GM12878 (cell line): ENCODE measurements around the gene VWA5B2. TPM values are rescaled to one million over a fixed set of nuclear protein-coding genes. Genes with fewer than 3 reads are reported as not detected.
A peak's percentile ranks its signal among the peaks of the same experiment; 100 is the strongest.

Experiments
- ATF7 ChIP-seq: fragments of 450-650 bp; IDR thresholded peaks from 2 replicates; pipeline ENCODE4 v1.6.1; 2016; ENCODE audit warnings: low read depth, mild to moderate bottlenecking
- BCL11A ChIP-seq: IDR thresholded peaks from 2 replicates; pipeline ENCODE4 v1.6.1; 2011; ENCODE audit warnings: low read depth, low read length
- CEBPB ChIP-seq, 2 experiments: fragments of 150-350 bp in 1 of 2; IDR thresholded peaks; 2 replicates each; pipeline ENCODE4 v1.6.1; 2012 to 2014; ENCODE audit warnings: low read depth in 2 of 2, low read length in 2 of 2, borderline replicate concordance in 1 of 2, inconsistent platforms in 1 of 2
- CREM ChIP-seq: IDR thresholded peaks from 2 replicates; pipeline ENCODE4 v1.6.1; 2014; ENCODE audit warnings: antibody characterized with exemption, low read depth
- CTCF ChIP-seq, 3 experiments: IDR thresholded peaks in 2 of 3; conservative IDR thresholded peaks in 1 of 3; 2 replicates each; pipeline ENCODE4 v1.5.1; 2011; ENCODE audit warnings: low read depth in 3 of 3, low read length in 3 of 3, mild to moderate bottlenecking in 3 of 3, control low read depth in 2 of 3, moderate library complexity in 2 of 3, inconsistent platforms in 1 of 3, mixed read lengths in 1 of 3; ENCODE audit not compliant: control insufficient read depth in 2 of 3, insufficient read depth in 1 of 3; ENCODE audit errors: extremely low read depth in 1 of 3
- EGR1 ChIP-seq, 2 experiments: IDR thresholded peaks; 1 replicate in 1 of 2; 2 replicates in 1 of 2; pipeline ENCODE4 v1.6.1; 2011 to 2012; ENCODE audit warnings: low read depth in 2 of 2, low read length in 2 of 2, borderline replicate concordance in 1 of 2, mild to moderate bottlenecking in 1 of 2, moderate library complexity in 1 of 2
- ELK1 ChIP-seq: IDR thresholded peaks from 2 replicates; pipeline ENCODE4 v1.6.1; 2012; ENCODE audit warnings: low read depth, low read length, improper control_type of control experiment
- GATAD2B ChIP-seq: fragments of 450-650 bp; conservative IDR thresholded peaks from 2 replicates; pipeline ENCODE4 v1.6.1; 2017; ENCODE audit warnings: low read depth, mild to moderate bottlenecking, moderate library complexity
- LARP7 ChIP-seq: fragments of 450-650 bp; IDR thresholded peaks from 2 replicates; pipeline ENCODE4 v1.6.1; 2017; ENCODE audit warnings: mild to moderate bottlenecking
- MXI1 ChIP-seq: fragments of 150-350 bp; IDR thresholded peaks from 2 replicates; pipeline ENCODE4 v1.6.1; 2011; ENCODE audit warnings: low read depth, mild to moderate bottlenecking, inconsistent platforms, low read length, improper control_type of control experiment
- MYC ChIP-seq: IDR thresholded peaks from 2 replicates; pipeline ENCODE4 v1.6.1; 2011; ENCODE audit warnings: mild to moderate bottlenecking, low read length, moderate library complexity, inconsistent platforms; ENCODE audit not compliant: insufficient read depth, insufficient replicate concordance, insufficient read length, severe bottlenecking
- NFXL1 ChIP-seq: fragments of 450-650 bp; IDR thresholded peaks from 2 replicates; pipeline ENCODE4 v1.6.1; 2017; ENCODE audit warnings: antibody characterized with exemption, mild to moderate bottlenecking, borderline replicate concordance
- NFYB ChIP-seq: IDR thresholded peaks from 2 replicates; pipeline ENCODE4 v1.6.1; 2011; ENCODE audit warnings: low read depth, mild to moderate bottlenecking, low read length, improper control_type of control experiment, moderate library complexity; ENCODE audit not compliant: insufficient read depth
- PAX5 ChIP-seq: IDR thresholded peaks from 2 replicates; pipeline ENCODE4 v1.6.1; 2011; ENCODE audit warnings: low read depth, low read length, borderline replicate concordance
- PML ChIP-seq: IDR thresholded peaks from 2 replicates; pipeline ENCODE4 v1.6.1; 2012; ENCODE audit warnings: low read length, inconsistent platforms
- RELA ChIP-seq: fragments of 450-650 bp; IDR thresholded peaks from 2 replicates; pipeline ENCODE4 v1.8.0; 2014; ENCODE audit warnings: borderline replicate concordance; ENCODE audit not compliant: partially characterized antibody
- RUNX3 ChIP-seq: IDR thresholded peaks from 2 replicates; pipeline ENCODE4 v1.6.1; 2012; ENCODE audit warnings: low read length, inconsistent platforms
- SIN3A ChIP-seq: IDR thresholded peaks from 2 replicates; pipeline ENCODE4 v1.6.1; 2012; ENCODE audit warnings: low read depth, low read length, improper control_type of control experiment
- SMC3 ChIP-seq: IDR thresholded peaks from 2 replicates; pipeline ENCODE4 v1.6.1; 2011; ENCODE audit warnings: low read length, improper control_type of control experiment, borderline replicate concordance
- SP1 ChIP-seq: IDR thresholded peaks from one replicate; pipeline ENCODE4 v1.6.1; 2011; ENCODE audit warnings: low read depth, low read length
- STAT1 ChIP-seq: fragments of 450-650 bp; conservative IDR thresholded peaks from 2 replicates; pipeline ENCODE4 v1.6.1; 2014; ENCODE audit warnings: antibody characterized with exemption, mild to moderate bottlenecking
- YY1 ChIP-seq: IDR thresholded peaks from 2 replicates; pipeline ENCODE4 v1.6.1; 2011; ENCODE audit warnings: low read depth, mild to moderate bottlenecking, low read length
- ZBED1 ChIP-seq: IDR thresholded peaks from 2 replicates; pipeline ENCODE4 v1.6.1; 2016; ENCODE audit warnings: borderline replicate concordance
- ZZZ3 ChIP-seq: IDR thresholded peaks from 2 replicates; pipeline ENCODE4 v1.6.1; 2011; ENCODE audit warnings: low read depth; ENCODE audit not compliant: control insufficient read depth, insufficient read length
- polyA plus RNA-seq, 11 experiments: library from polyadenylated mRNA; depleted of rRNA in 4 of 11; unstranded in 6 of 11; stranded (reverse) in 5 of 11; fragments of >200 nt; fragmentation: Nextera tagmentation in 4 of 11; fragmentation: Illumina TruSeq in 1 of 11; extraction: Ambion mirVana in 4 of 11; extraction: Trizol in 1 of 11; gene quantifications; 1 replicate in 1 of 11; 2 replicates in 10 of 11; pipeline versions ENCODE4 v1.2.1 to v1.2.3, GENCODE V29; 2011 to 2016; ENCODE audit warnings: inconsistent platforms in 2 of 11, missing spikeins in 2 of 11, low read depth in 1 of 11
- total RNA-seq, 4 experiments: library from RNA; depleted of rRNA in 3 of 4; stranded (reverse); fragments of >200 nt in 3 of 4; fragmentation: Illumina TruSeq in 1 of 4; extraction: Trizol in 1 of 4; gene quantifications; 2 replicates each; pipeline versions ENCODE4 v1.2.1 to v1.2.3, GENCODE V29; 2013 to 2021
- TF ChIP-seq, protein P1 (sequence below): fragments of 450-650 bp; conservative IDR thresholded peaks from 2 replicates; pipeline ENCODE4 v1.6.1; 2017; ENCODE audit warnings: mild to moderate bottlenecking, moderate library complexity
- TF ChIP-seq, protein P2 (sequence below): IDR thresholded peaks from 2 replicates; pipeline ENCODE4 v1.6.1; 2012; ENCODE audit warnings: low read depth, low read length, improper control_type of control experiment

The VWA5B2 gene
- total and polyA plus RNA-seq, 10 of the 15 experiments (the other 5 are each of a cell fraction or from before 2014, with no cell fraction given), result 0.03 to 0.09 TPM; not detected in 8

GRCh38 chr3:184249412-184250166 is 20.2 kb downstream of the VWA5B2 start, which contains the start of gene EEF1AKMT4 (continued):
- peak; percentile 97 for TF ChIP-seq SIN3A
- TF ChIP-seq ATF7, result 0 out of 2 replicates have a peak, but pooled peaks have one; percentile 12
- peak; percentile 89 for TF ChIP-seq YY1
- TF ChIP-seq ZBED1, result no peak
- no peak for TF ChIP-seq ZZZ3
- no peak for TF ChIP-seq STAT1
- TF ChIP-seq PML, result 0 out of 2 replicates have a peak, but pooled peaks have one; percentile 0
- no peak for TF ChIP-seq CREM
- TF ChIP-seq, protein P1, sequence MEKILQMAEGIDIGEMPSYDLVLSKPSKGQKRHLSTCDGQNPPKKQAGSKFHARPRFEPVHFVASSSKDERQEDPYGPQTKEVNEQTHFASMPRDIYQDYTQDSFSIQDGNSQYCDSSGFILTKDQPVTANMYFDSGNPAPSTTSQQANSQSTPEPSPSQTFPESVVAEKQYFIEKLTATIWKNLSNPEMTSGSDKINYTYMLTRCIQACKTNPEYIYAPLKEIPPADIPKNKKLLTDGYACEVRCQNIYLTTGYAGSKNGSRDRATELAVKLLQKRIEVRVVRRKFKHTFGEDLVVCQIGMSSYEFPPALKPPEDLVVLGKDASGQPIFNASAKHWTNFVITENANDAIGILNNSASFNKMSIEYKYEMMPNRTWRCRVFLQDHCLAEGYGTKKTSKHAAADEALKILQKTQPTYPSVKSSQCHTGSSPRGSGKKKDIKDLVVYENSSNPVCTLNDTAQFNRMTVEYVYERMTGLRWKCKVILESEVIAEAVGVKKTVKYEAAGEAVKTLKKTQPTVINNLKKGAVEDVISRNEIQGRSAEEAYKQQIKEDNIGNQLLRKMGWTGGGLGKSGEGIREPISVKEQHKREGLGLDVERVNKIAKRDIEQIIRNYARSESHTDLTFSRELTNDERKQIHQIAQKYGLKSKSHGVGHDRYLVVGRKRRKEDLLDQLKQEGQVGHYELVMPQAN, result peak; percentile 88
- TF ChIP-seq, protein P2, sequence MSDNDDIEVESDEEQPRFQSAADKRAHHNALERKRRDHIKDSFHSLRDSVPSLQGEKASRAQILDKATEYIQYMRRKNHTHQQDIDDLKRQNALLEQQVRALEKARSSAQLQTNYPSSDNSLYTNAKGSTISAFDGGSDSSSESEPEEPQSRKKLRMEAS, result peak; percentile 99
- peak; percentile 93 for TF ChIP-seq MYC
- no peak for TF ChIP-seq SMC3
- TF ChIP-seq BCL11A, result no peak
- TF ChIP-seq NFYB, result peak; percentile 59; the same call in 1 of the 2 replicates
- TF ChIP-seq EGR1 (IDR thresholded peaks at IDR 0.05; ENCODE audit: borderline replicate concordance in 1 of 2, low read depth in 2 of 2, low read length in 2 of 2), result no peak
- peak; percentile 16; the same call in 1 of the 2 replicates for TF ChIP-seq ELK1
- peak; percentile 22 to 26 (median 23); a peak in 4 of 6 replicates for TF ChIP-seq CTCF (IDR thresholded peaks at IDR 0.05 in 2 of 3, conservative IDR thresholded peaks at IDR 0.05 in 1 of 3; ENCODE audit: control insufficient read depth in 2 of 3, extremely low read depth in 1 of 3, insufficient read depth in 1 of 3, low read depth in 3 of 3, low read length in 3 of 3)
- TF ChIP-seq NFXL1, result no peak
- TF ChIP-seq GATAD2B, result peak; percentile 52
- TF ChIP-seq RELA, result no peak
- 0 out of 2 replicates have a peak, but pooled peaks have one; percentile 43 for TF ChIP-seq RUNX3
- TF ChIP-seq SP1, result peak; percentile 77
- TF ChIP-seq MXI1, result peak; percentile 100
- peak; percentile 17; the same call in 1 of the 2 replicates for TF ChIP-seq LARP7
- TF ChIP-seq PAX5, result peak; percentile 99
- peak in 1 of 2 experiments; percentile 93; a peak in 2 of 4 replicates for TF ChIP-seq CEBPB (IDR thresholded peaks at IDR 0.05; ENCODE audit: borderline replicate concordance in 1 of 2, low read depth in 2 of 2, low read length in 2 of 2)
